NT2/D1 (cell line): ENCODE data around the gene TEPSIN.

ENCODE experiments used
- SUZ12 ChIP-seq: IDR thresholded peaks from 2 replicates; pipeline ENCODE4 v1.6.1; 2011; ENCODE audit not compliant: insufficient read length, insufficient read depth; ENCODE audit errors: extremely low read depth
- YY1 ChIP-seq: IDR thresholded peaks from 2 replicates; pipeline ENCODE4 v1.6.1; 2011; ENCODE audit not compliant: insufficient read length, insufficient read depth

GRCh38 chr17:81277946-81278693 lies 39.3 kb upstream of the TEPSIN start:
- TF ChIP-seq YY1 (no peak), SUZ12 (no peak)
